ENCODE data around the gene MLKL. TPM values are rescaled to one million over a fixed set of nuclear protein-coding genes. Genes with fewer than 3 reads are reported as not detected.

MLKL gene
- polyA plus RNA-seq, 1 donor (not counting 4 experiments of a cell fraction or from before 2014, with no cell fraction given), result 12.5 TPM

DNA sequence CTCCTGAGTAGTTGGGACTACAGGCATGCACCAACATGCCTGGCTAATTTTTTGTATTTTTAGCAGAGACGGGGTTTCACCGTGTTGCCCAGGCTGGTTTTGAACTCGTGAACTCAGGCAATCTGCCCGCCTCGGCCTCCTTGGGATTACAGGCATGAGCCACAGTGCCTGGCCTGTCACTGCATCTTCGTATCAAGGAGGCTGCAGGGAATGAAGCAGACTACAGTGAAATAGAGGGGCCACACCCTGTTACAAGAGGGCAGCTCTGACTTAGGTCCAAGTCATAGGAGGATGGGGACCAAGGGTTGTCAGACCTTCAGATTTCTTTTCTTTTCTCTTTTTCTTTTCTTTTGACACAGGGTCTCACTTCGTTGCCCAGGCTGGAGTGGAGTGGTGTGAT, 45.3 kb upstream of the MLKL start:
- TF ChIP-seq, protein P1, sequence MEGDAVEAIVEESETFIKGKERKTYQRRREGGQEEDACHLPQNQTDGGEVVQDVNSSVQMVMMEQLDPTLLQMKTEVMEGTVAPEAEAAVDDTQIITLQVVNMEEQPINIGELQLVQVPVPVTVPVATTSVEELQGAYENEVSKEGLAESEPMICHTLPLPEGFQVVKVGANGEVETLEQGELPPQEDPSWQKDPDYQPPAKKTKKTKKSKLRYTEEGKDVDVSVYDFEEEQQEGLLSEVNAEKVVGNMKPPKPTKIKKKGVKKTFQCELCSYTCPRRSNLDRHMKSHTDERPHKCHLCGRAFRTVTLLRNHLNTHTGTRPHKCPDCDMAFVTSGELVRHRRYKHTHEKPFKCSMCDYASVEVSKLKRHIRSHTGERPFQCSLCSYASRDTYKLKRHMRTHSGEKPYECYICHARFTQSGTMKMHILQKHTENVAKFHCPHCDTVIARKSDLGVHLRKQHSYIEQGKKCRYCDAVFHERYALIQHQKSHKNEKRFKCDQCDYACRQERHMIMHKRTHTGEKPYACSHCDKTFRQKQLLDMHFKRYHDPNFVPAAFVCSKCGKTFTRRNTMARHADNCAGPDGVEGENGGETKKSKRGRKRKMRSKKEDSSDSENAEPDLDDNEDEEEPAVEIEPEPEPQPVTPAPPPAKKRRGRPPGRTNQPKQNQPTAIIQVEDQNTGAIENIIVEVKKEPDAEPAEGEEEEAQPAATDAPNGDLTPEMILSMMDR (optimal IDR thresholded peaks at IDR 0.05 in 1 of 3, IDR thresholded peaks at IDR 0.05 in 1 of 3, conservative IDR thresholded peaks at IDR 0.05 in 1 of 3; ENCODE audit: extremely low read depth in 1 of 3, insufficient read depth in 2 of 3, low read length in 3 of 3), result no peak
- TF ChIP-seq EZH2 (IDR thresholded peaks at IDR 0.05; ENCODE audit: low read length), result no peak
- Histone ChIP-seq H3K27ac (ENCODE audit: control insufficient read depth, insufficient read depth, low read length) (no peak overlapping the region), H3K9me1 (ENCODE audit: control insufficient read depth, extremely low read depth, insufficient read depth, low read length) (no peaks in the 10 kb centered on the region), H3K4me2 (ENCODE audit: control insufficient read depth, extremely low read depth, insufficient read depth, low read depth, low read length) (no peak overlapping the region), H3K36me3 (ENCODE audit: control insufficient read depth in 2 of 2, extremely low read depth in 1 of 2, insufficient read depth in 2 of 2, low read length in 2 of 2) (no peaks in the 10 kb centered on the region), H3K27me3 (ENCODE audit: control insufficient read depth, extremely low read depth, insufficient read depth, low read length) (no peaks in the 10 kb centered on the region), H3K9ac (ENCODE audit: control insufficient read depth, extremely low read depth, insufficient read depth, low read length) (no peak overlapping the region), H3K9me3 (ENCODE audit: control insufficient read depth, low read depth, low read length) (no peaks in the 10 kb centered on the region), H3K79me2 (ENCODE audit: control insufficient read depth, insufficient read depth, low read length) (no peaks in the 10 kb centered on the region), H3K4me3 (ENCODE audit: control insufficient read depth in 2 of 3, extremely low read depth in 1 of 3, insufficient read depth in 2 of 3, low read depth in 1 of 3, low read length in 3 of 3) (no peak overlapping the region), H3K4me1 (ENCODE audit: control insufficient read depth, extremely low read depth, insufficient read depth, low read length) (peaks cover 31% of the 10 kb centered on the region), H4K20me1 (ENCODE audit: control insufficient read depth, extremely low read depth, insufficient read depth, low read length) (no peaks in the 10 kb centered on the region), H2AFZ (ENCODE audit: control insufficient read depth, low read length) (no peak overlapping the region)
- FAIRE-seq (no peak), DNase-seq (ENCODE audit: low read depth, low spot score) (no peak)
- dilution Hi-C loops (cut with MboI; ENCODE audit: extremely low pct_ligation_motif_present, low sequenced_read_pairs), result no loop called here

DNA sequence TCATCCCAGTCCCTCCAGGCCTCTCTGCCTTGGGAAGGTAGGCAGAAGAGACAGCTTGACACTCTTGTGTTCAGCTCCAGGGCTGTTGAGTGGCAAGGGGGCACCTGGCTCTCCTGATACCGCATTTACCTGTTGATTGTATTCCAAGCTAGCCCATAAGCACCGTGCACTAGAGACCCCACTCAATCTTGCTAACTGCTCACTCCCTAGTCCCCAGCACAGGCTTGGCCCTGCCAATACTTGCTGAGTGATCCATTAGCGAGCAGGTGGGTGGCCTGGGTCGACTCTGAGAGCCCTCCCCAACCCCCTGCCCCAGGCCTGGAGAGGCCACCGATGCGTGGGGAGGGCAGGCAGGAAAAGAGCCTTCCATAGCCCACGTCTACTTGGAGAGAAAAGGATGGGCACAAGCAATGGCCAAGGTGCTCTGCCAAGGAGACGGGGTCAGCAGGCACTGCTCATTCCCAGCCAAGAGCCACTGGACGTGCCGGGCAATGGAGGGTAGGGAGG, 44.5 kb upstream of the MLKL start:
- TF ChIP-seq EZH2 (IDR thresholded peaks at IDR 0.05; ENCODE audit: low read length), result no peak
- TF ChIP-seq, protein P1 (optimal IDR thresholded peaks at IDR 0.05 in 1 of 3, IDR thresholded peaks at IDR 0.05 in 1 of 3, conservative IDR thresholded peaks at IDR 0.05 in 1 of 3; ENCODE audit: extremely low read depth in 1 of 3, insufficient read depth in 2 of 3, low read length in 3 of 3), result no peak
- dilution Hi-C loops (cut with MboI; ENCODE audit: extremely low pct_ligation_motif_present, low sequenced_read_pairs), result no loop called here
- H3K27me3 ChIP-seq (ENCODE audit: control insufficient read depth, extremely low read depth, insufficient read depth, low read length), result no peaks in the 10 kb centered on the region
- no peak overlapping the region for H3K27ac ChIP-seq (ENCODE audit: control insufficient read depth, insufficient read depth, low read length)
- FAIRE-seq (no peak), DNase-seq (ENCODE audit: low read depth, low spot score) (no peak)
- H3K4me2 ChIP-seq (ENCODE audit: control insufficient read depth, extremely low read depth, insufficient read depth, low read depth, low read length), result no peak overlapping the region
- no peak overlapping the region for H3K4me3 ChIP-seq (ENCODE audit: control insufficient read depth in 2 of 3, extremely low read depth in 1 of 3, insufficient read depth in 2 of 3, low read depth in 1 of 3, low read length in 3 of 3)
- H3K9me1 ChIP-seq (ENCODE audit: control insufficient read depth, extremely low read depth, insufficient read depth, low read length), result no peaks in the 10 kb centered on the region
- no peaks in the 10 kb centered on the region for H4K20me1 ChIP-seq (ENCODE audit: control insufficient read depth, extremely low read depth, insufficient read depth, low read length)
- H3K9ac ChIP-seq (ENCODE audit: control insufficient read depth, extremely low read depth, insufficient read depth, low read length), result no peak overlapping the region
- H3K36me3 ChIP-seq (ENCODE audit: control insufficient read depth in 2 of 2, extremely low read depth in 1 of 2, insufficient read depth in 2 of 2, low read length in 2 of 2), result no peaks in the 10 kb centered on the region
- peaks cover 35% of the 10 kb centered on the region for H3K4me1 ChIP-seq (ENCODE audit: control insufficient read depth, extremely low read depth, insufficient read depth, low read length)
- no peaks in the 10 kb centered on the region for H3K79me2 ChIP-seq (ENCODE audit: control insufficient read depth, insufficient read depth, low read length)
- H3K9me3 ChIP-seq (ENCODE audit: control insufficient read depth, low read depth, low read length), result no peaks in the 10 kb centered on the region
- H2AFZ ChIP-seq (ENCODE audit: control insufficient read depth, low read length), result no peak overlapping the region

All from keratinocyte (primary cell).